A673 (cell line): Measurements from ENCODE around the gene PLEKHO2.

Source experiments
- CTCF ChIP-seq: fragments of 300-800, 200-600 bp; sonication (generic); conservative IDR thresholded peaks from 2 replicates; pipeline ENCODE4 v1.5.1; 2017; ENCODE audit warnings: low read depth, mild to moderate bottlenecking, antibody characterized with exemption, low read length, moderate library complexity, mixed read lengths
- EZH2 ChIP-seq: fragments of 200-600 bp; sonication (generic); IDR thresholded peaks from 2 replicates; pipeline ENCODE4 v1.6.1; 2017; ENCODE audit warnings: borderline replicate concordance, low read depth, mild to moderate bottlenecking, mixed read lengths, antibody characterized with exemption, low read length; ENCODE audit not compliant: poor library complexity, severe bottlenecking

- TF ChIP-seq EZH2, result no peak
- no peak for TF ChIP-seq CTCF
These were observed 41.4 kb downstream of the PLEKHO2 start for GRCh38 chr15:64883100-64883581.
